SK-N-MC (cell line): ENCODE measurements around the gene COA8.

Experiments
- EZH2 ChIP-seq: fragments of 200-600 bp; sonication (generic); IDR thresholded peaks from one replicate; pipeline ENCODE4 v1.6.1; 2017; ENCODE audit warnings: antibody characterized with exemption
- POLR2AphosphoS5 ChIP-seq: IDR thresholded peaks from 2 replicates; pipeline ENCODE4 v1.6.1; 2012; ENCODE audit warnings: mild to moderate bottlenecking, low read depth, low read length, borderline replicate concordance

GRCh38 chr14:103538291-103539055, 24.3 kb upstream of the COA8 start:
- TF ChIP-seq EZH2 (no peak), POLR2AphosphoS5 (no peak)
